GM23338 (cell line): ENCODE results near the gene FIG4. TPM values are rescaled to one million over a fixed set of nuclear protein-coding genes. Genes with fewer than 3 reads are reported as not detected.

Experiments used
- ATAC-seq: fragments of 200-7000 bp; cut with Tn5 transposase; 3 replicates; pipeline ENCODE4 v1.9.1; 2020
- DNase-seq: peaks from one replicate; pipeline ENCODE4 v3.0.0-alpha.2; 2015; ENCODE audit warnings: low spot score
- H2AFZ ChIP-seq: fragments of 200-600 bp; sonication (generic); 2 replicates; pipeline ENCODE4 v1.8.0; 2016; ENCODE audit warnings: antibody characterized with exemption, mild to moderate bottlenecking, moderate library complexity
- H3F3A ChIP-seq: fragments of 200-600 bp; sonication (generic); replicated peaks from 2 replicates; pipeline ENCODE4 v1.8.0; 2017; ENCODE audit warnings: antibody characterized with exemption, mixed run types, low read depth
- H3K27ac ChIP-seq: fragments of 200-600 bp; sonication (generic); 2 replicates; pipeline ENCODE4 v1.6.1; 2016; ENCODE audit warnings: low read depth
- H3K27me3 ChIP-seq: fragments of 200-600 bp; sonication (generic); 2 replicates; pipeline ENCODE4 v1.8.0; 2016; ENCODE audit warnings: mild to moderate bottlenecking, mixed run types, moderate library complexity; ENCODE audit not compliant: insufficient read depth
- H3K36me3 ChIP-seq: fragments of 200-600 bp; sonication (generic); 2 replicates; pipeline ENCODE4 v1.8.0; 2016; ENCODE audit warnings: mild to moderate bottlenecking; ENCODE audit not compliant: insufficient read depth
- H3K4me1 ChIP-seq: fragments of 200-600 bp; sonication (generic); 2 replicates; pipeline ENCODE4 v1.8.0; 2016; ENCODE audit warnings: mild to moderate bottlenecking, moderate library complexity; ENCODE audit not compliant: insufficient read depth
- H3K4me2 ChIP-seq: fragments of 200-600 bp; sonication (generic); 2 replicates; pipeline ENCODE4 v1.7.1; 2017; ENCODE audit warnings: mixed run types
- H3K4me3 ChIP-seq: fragments of 200-600 bp; sonication (generic); 2 replicates; pipeline ENCODE4 v1.6.1; 2016; ENCODE audit warnings: mixed run types
- H3K79me2 ChIP-seq: fragments of 200-600 bp; sonication (generic); replicated peaks from 2 replicates; pipeline ENCODE4 v1.8.0; 2017; ENCODE audit warnings: mild to moderate bottlenecking; ENCODE audit not compliant: insufficient read depth
- H3K9me2 ChIP-seq: fragments of 200-600 bp; sonication (generic); 2 replicates; pipeline ENCODE4 v1.8.0; 2017; ENCODE audit not compliant: insufficient read depth
- H4K20me1 ChIP-seq: fragments of 200-600 bp; sonication (generic); replicated peaks from 2 replicates; pipeline ENCODE4 v1.8.0; 2017; ENCODE audit warnings: mild to moderate bottlenecking; ENCODE audit not compliant: insufficient read depth
- H3K27ac Mint-ChIP-seq: 2 replicates; pipeline ENCODE4 v1.8.0; 2020; ENCODE audit warnings: inconsistent platforms, mild to moderate bottlenecking, moderate library complexity, mixed read lengths
- H3K27me3 Mint-ChIP-seq: 3 replicates; pipeline ENCODE4 v1.8.0; 2022; ENCODE audit warnings: low read depth, mild to moderate bottlenecking, moderate library complexity, mixed read lengths, inconsistent platforms; ENCODE audit not compliant: insufficient read depth, poor library complexity
- H3K36me3 Mint-ChIP-seq: 3 replicates; pipeline ENCODE4 v1.8.0; 2021; ENCODE audit warnings: low read depth, mild to moderate bottlenecking, inconsistent platforms, moderate library complexity, mixed read lengths
- H3K4me1 Mint-ChIP-seq: 3 replicates; pipeline ENCODE4 v1.8.0; 2020; ENCODE audit warnings: mild to moderate bottlenecking, inconsistent platforms, mixed read lengths
- H3K4me3 Mint-ChIP-seq: 3 replicates; pipeline ENCODE4 v1.8.0; 2021; ENCODE audit warnings: moderate library complexity, mild to moderate bottlenecking, inconsistent platforms, mixed read lengths
- H3K9me3 Mint-ChIP-seq: 3 replicates; pipeline ENCODE4 v1.8.0; 2020; ENCODE audit warnings: moderate library complexity, mild to moderate bottlenecking, inconsistent platforms, mixed read lengths
- CTCF ChIP-seq, 2 experiments: fragments of 200-600 bp in 1 of 2; sonication (generic) in 1 of 2; conservative IDR thresholded peaks; 2 replicates each; pipeline versions ENCODE4 v1.5.1 to v1.6.1; 2016 to 2017; ENCODE audit warnings: antibody characterized with exemption in 2 of 2, low read depth in 2 of 2, mild to moderate bottlenecking in 2 of 2, moderate library complexity in 1 of 2
- EZH2 ChIP-seq: fragments of 200-600 bp; sonication (generic); IDR thresholded peaks from one replicate; pipeline ENCODE4 v1.8.0; 2017; ENCODE audit warnings: antibody characterized with exemption, mild to moderate bottlenecking, low read depth; ENCODE audit not compliant: unreplicated experiment
- JUNB ChIP-seq: IDR thresholded peaks from one replicate; pipeline ENCODE4 v1.6.1; 2016; ENCODE audit warnings: antibody characterized with exemption; ENCODE audit not compliant: unreplicated experiment
- NANOG ChIP-seq: IDR thresholded peaks from 2 replicates; pipeline ENCODE4 v1.6.1; 2016; ENCODE audit warnings: antibody characterized with exemption, borderline replicate concordance
- REST ChIP-seq: IDR thresholded peaks from one replicate; pipeline ENCODE4 v1.6.1; 2018; ENCODE audit warnings: antibody characterized with exemption; ENCODE audit not compliant: unreplicated experiment
- STAT1 ChIP-seq: IDR thresholded peaks from one replicate; pipeline ENCODE4 v1.6.1; 2016; ENCODE audit warnings: antibody characterized with exemption; ENCODE audit not compliant: unreplicated experiment
- ZNF331 ChIP-seq: fragments of 250-450 bp; sonication (Bioruptor Pico); IDR thresholded peaks from 2 replicates; pipeline ENCODE4 v1.5.0; 2020; ENCODE audit warnings: low read depth, mild to moderate bottlenecking, moderate library complexity
- ZNF462 ChIP-seq: fragments of 250-450 bp; sonication (Bioruptor Pico); IDR thresholded peaks from 2 replicates; pipeline ENCODE4 v1.5.0; 2020; ENCODE audit warnings: mild to moderate bottlenecking, moderate library complexity
- polyA plus RNA-seq: library from polyadenylated mRNA; unstranded; fragments of >200 nt; fragmentation: Nextera tagmentation; extraction: Ambion mirVana; gene quantifications from 2 replicates; pipeline ENCODE4 v1.2.1, GENCODE V29; 2016
- total RNA-seq: library from RNA; depleted of rRNA; stranded (reverse); fragments of >200 nt; shearing (Covaris generic); gene quantifications from 2 replicates; pipeline ENCODE4 v1.2.3, GENCODE V29; 2014

The FIG4 gene
- total and polyA plus RNA-seq, 2 experiments from 2014 or later = 7.0 to 16.9 TPM

- Mint-ChIP-seq H3K27ac (no peak overlapping the region), H3K36me3 (peaks cover 10% of the 10 kb centered on the region; the same call in 2 of the 3 replicates), H3K9me3 (no peaks in the 10 kb centered on the region), H3K27me3 (no peaks in the 10 kb centered on the region), H3K4me3 (no peak overlapping the region), H3K4me1 (no peaks in the 10 kb centered on the region)
- no peaks in the 10 kb centered on the region for H3K79me2 ChIP-seq
- H3K9me2 ChIP-seq = no peaks in the 10 kb centered on the region
- DNase-seq (no peak), ATAC-seq (no peak)
- no peaks in the 10 kb centered on the region for H3K36me3 ChIP-seq
- H3K4me3 ChIP-seq = no peak overlapping the region
- no peaks in the 10 kb centered on the region for H3K4me1 ChIP-seq
- H3K27me3 ChIP-seq = no peaks in the 10 kb centered on the region
- no peak for TF ChIP-seq REST
- TF ChIP-seq CTCF (conservative IDR thresholded peaks at IDR 0.05; ENCODE audit: low read depth in 2 of 2) = no peak
- no peak for TF ChIP-seq STAT1
- no peak for TF ChIP-seq EZH2
- TF ChIP-seq NANOG = no peak
- no peak for TF ChIP-seq ZNF331 (CRISPR knock-in tag)
- TF ChIP-seq JUNB = no peak
- no peak for TF ChIP-seq ZNF462 (CRISPR knock-in tag)
- no peak overlapping the region for H2AFZ ChIP-seq
- H3K27ac ChIP-seq = no peak overlapping the region
- no peaks in the 10 kb centered on the region for H3F3A ChIP-seq
- no peaks in the 10 kb centered on the region for H4K20me1 ChIP-seq
- H3K4me2 ChIP-seq = no peak overlapping the region
These were observed 75.1 kb downstream of the FIG4 start for GRCh38 chr6:109766167-109766566.
